Measurements from ENCODE around the gene CRELD1.

The CRELD1 gene

DNA sequence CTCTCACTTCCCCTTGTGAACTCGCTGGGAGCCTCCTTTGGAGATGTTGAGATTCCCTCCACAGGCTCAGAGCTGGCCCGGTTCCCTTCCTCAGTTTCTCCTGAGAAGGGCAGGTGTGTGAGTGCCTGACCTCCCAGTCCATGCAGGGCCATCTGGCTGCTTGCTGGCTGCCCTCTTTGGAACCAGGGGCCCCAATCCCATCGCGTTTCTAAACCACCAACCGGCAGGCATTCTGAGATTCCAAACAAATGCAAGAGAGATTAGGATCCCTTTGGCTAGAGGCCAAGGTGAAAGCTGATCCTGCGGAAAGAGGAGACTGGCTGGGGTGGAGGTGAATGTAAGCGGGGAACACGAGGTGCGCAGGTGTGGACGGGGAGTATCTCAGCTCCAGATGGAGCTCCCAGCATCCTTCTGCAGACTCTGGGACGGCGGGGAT is 21.5 kb downstream of the CRELD1 start:
- DNase-seq (ENCODE audit: insufficient read length, low spot score) = no peak
- TF ChIP-seq TAF1 (IDR thresholded peaks at IDR 0.05; ENCODE audit: low read depth, low read length) (no peak), POLR2A (IDR thresholded peaks at IDR 0.05; ENCODE audit: low read depth, low read length) (no peak), POU2F2 (IDR thresholded peaks at IDR 0.05; ENCODE audit: low read depth, low read length) (no peak), PAX5 (IDR thresholded peaks at IDR 0.05; ENCODE audit: insufficient read depth, low read length, severe bottlenecking) (no peak), SPI1 (IDR thresholded peaks at IDR 0.05; ENCODE audit: low read depth, low read length) (no peak), POLR2AphosphoS5 (IDR thresholded peaks at IDR 0.05; ENCODE audit: low read depth, low read length) (no peak)
- no peak for FAIRE-seq

DNA sequence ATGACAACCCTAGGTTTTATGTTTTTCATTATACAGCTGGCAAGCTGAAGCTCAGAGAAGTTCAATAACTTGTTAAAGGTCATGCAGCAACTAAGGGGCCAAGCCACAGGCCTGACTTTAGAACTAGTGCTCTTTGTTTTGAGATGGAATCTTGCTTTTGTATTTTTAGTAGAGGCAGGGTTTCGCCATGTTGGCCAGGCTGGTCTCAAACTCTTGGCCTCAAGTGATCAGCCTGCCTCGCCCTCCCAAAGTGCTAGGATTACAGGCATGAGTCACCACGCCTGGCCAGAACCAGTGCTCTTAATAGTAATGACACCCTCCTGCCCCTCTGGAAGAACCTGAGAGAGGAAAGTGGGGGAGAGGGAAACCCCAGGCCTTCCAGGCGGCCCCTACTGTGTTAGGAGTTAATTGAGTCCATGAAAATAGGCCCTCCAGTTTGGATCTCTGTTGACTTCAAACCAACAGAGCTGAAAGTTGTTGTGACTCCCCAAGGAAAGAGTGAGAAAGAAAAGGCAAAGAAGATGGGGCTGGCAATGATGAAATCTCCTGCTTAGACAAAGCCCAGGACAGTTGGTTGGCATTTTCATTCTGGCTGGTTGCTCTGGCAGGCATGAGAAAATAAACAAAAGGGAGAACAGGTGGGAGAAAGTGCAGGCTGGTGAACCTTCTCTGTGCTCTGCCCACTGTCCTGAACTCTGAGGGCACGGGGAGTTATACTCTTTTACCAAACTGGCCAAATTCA is 22.1 kb downstream of the CRELD1 start:
- TF ChIP-seq POLR2AphosphoS5 (IDR thresholded peaks at IDR 0.05; ENCODE audit: low read depth, low read length) = no peak
- TF ChIP-seq POLR2A (IDR thresholded peaks at IDR 0.05; ENCODE audit: low read depth, low read length) = no peak
- TF ChIP-seq POU2F2 (IDR thresholded peaks at IDR 0.05; ENCODE audit: low read depth, low read length) = no peak
- TF ChIP-seq SPI1 (IDR thresholded peaks at IDR 0.05; ENCODE audit: low read depth, low read length) = no peak
- no peak for TF ChIP-seq TAF1 (IDR thresholded peaks at IDR 0.05; ENCODE audit: low read depth, low read length)
- no peak for TF ChIP-seq PAX5 (IDR thresholded peaks at IDR 0.05; ENCODE audit: insufficient read depth, low read length, severe bottlenecking)
- FAIRE-seq = no peak
- no peak for DNase-seq (ENCODE audit: insufficient read length, low spot score)

DNA sequence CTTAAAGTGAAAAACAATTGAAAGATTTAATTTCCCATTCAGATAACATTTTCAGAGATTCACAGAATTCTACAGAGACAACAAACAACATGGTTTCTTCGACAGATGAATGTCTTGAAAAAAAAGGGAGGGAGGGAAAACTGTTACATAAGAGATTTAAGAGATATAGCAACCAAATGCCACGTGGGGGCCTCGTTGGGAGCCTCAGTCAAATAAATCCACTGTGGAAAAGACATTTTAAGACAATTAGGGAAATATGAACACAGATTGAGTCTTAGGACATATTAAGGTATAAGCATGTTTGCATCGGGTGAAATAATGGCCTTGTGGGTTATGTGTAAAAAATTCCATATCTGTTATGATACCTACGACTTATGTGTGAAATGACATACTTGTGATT is 23.6 kb downstream of the CRELD1 start:
- DNase-seq (ENCODE audit: insufficient read length, low spot score) (no peak), FAIRE-seq (no peak)
- TF ChIP-seq POU2F2 (IDR thresholded peaks at IDR 0.05; ENCODE audit: low read depth, low read length) (no peak), POLR2AphosphoS5 (IDR thresholded peaks at IDR 0.05; ENCODE audit: low read depth, low read length) (no peak), TAF1 (IDR thresholded peaks at IDR 0.05; ENCODE audit: low read depth, low read length) (no peak), POLR2A (IDR thresholded peaks at IDR 0.05; ENCODE audit: low read depth, low read length) (no peak), SPI1 (IDR thresholded peaks at IDR 0.05; ENCODE audit: low read depth, low read length) (no peak), PAX5 (IDR thresholded peaks at IDR 0.05; ENCODE audit: insufficient read depth, low read length, severe bottlenecking) (no peak)

DNA sequence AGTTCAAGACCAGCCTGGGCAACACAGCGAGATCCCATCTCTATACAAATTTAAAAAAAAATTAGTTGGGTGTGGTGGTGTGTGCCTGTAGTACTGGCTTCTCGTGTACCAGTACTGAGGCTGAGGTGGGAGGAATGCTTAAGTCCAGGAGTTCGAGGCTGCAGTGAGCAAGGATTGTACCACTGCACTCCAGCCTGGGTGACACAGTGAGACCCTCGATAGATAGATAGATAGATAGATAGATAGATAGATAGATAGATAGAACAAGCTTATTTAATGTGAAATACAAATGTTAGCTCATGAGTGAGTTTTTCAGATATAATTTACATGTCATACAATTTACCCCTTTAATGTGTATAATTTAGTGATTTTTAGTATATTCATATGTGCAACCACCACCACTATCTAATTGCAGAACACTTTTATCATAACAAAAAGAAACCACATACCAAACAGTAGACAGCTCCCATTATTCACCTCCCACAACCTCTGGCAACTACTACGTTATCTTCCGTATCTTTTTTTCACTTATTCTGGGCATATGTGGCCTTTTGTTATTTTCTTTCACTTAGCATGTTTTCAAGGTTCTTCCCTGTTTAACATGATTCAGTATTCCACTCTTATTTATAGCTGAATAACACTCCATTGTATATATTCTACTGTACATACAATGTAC is 31.7 kb downstream of the CRELD1 start:
- no peak for TF ChIP-seq POLR2AphosphoS5 (IDR thresholded peaks at IDR 0.05; ENCODE audit: low read depth, low read length)
- no peak for TF ChIP-seq SPI1 (IDR thresholded peaks at IDR 0.05; ENCODE audit: low read depth, low read length)
- no peak for TF ChIP-seq POU2F2 (IDR thresholded peaks at IDR 0.05; ENCODE audit: low read depth, low read length)
- no peak for TF ChIP-seq POLR2A (IDR thresholded peaks at IDR 0.05; ENCODE audit: low read depth, low read length)
- TF ChIP-seq TAF1 (IDR thresholded peaks at IDR 0.05; ENCODE audit: low read depth, low read length) = no peak
- TF ChIP-seq PAX5 (IDR thresholded peaks at IDR 0.05; ENCODE audit: insufficient read depth, low read length, severe bottlenecking) = no peak
- FAIRE-seq = no peak
- no peak for DNase-seq (ENCODE audit: insufficient read length, low spot score)

DNA sequence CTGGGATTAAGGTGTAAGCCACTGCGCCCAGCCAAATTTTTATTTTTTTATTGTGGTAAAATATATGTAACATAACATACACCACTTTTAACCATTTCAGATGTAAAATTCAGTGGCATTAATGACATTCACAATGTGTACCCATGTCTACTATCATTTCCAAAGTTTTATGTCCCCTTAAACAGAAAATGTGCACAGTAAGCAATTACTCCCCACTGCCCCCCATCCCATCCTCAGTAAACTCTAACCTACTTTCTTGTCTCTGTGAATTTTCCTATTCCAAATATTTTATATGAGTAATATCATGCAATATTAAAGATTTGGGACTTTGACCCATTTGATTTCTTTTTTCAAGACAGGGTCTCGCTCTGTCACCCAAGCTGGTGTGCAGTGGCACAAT is 33.2 kb downstream of the CRELD1 start:
- DNase-seq (ENCODE audit: insufficient read length, low spot score) (no peak), FAIRE-seq (no peak)
- no peak for TF ChIP-seq SPI1 (IDR thresholded peaks at IDR 0.05; ENCODE audit: low read depth, low read length)
- TF ChIP-seq PAX5 (IDR thresholded peaks at IDR 0.05; ENCODE audit: insufficient read depth, low read length, severe bottlenecking) = no peak
- TF ChIP-seq TAF1 (IDR thresholded peaks at IDR 0.05; ENCODE audit: low read depth, low read length) = no peak
- TF ChIP-seq POLR2A (IDR thresholded peaks at IDR 0.05; ENCODE audit: low read depth, low read length) = no peak
- TF ChIP-seq POU2F2 (IDR thresholded peaks at IDR 0.05; ENCODE audit: low read depth, low read length) = no peak
- no peak for TF ChIP-seq POLR2AphosphoS5 (IDR thresholded peaks at IDR 0.05; ENCODE audit: low read depth, low read length)

DNA sequence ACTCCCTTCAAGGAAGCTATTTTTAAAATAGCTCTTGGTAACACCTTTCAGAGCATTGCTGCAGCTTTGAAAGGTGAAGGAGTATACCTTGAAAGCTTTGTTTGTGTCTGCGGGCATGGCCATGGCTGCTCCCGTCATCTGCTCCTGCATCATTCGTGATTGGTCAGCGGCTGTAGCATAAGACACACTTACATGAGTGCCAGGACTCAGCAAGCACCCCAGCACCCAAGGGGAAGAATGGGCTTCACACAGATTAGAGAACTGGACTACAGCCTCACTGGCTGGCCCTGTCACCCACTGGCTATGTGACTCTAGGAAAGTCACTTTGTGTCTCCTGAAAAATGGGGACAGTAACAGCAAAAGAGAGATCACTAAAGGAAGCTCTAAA is 36.0 kb downstream of the CRELD1 start:
- no peak for TF ChIP-seq POU2F2 (IDR thresholded peaks at IDR 0.05; ENCODE audit: low read depth, low read length)
- no peak for TF ChIP-seq PAX5 (IDR thresholded peaks at IDR 0.05; ENCODE audit: insufficient read depth, low read length, severe bottlenecking)
- no peak for TF ChIP-seq POLR2A (IDR thresholded peaks at IDR 0.05; ENCODE audit: low read depth, low read length)
- TF ChIP-seq SPI1 (IDR thresholded peaks at IDR 0.05; ENCODE audit: low read depth, low read length) = no peak
- no peak for TF ChIP-seq POLR2AphosphoS5 (IDR thresholded peaks at IDR 0.05; ENCODE audit: low read depth, low read length)
- TF ChIP-seq TAF1 (IDR thresholded peaks at IDR 0.05; ENCODE audit: low read depth, low read length) = no peak
- no peak for FAIRE-seq
- no peak for DNase-seq (ENCODE audit: insufficient read length, low spot score)

DNA sequence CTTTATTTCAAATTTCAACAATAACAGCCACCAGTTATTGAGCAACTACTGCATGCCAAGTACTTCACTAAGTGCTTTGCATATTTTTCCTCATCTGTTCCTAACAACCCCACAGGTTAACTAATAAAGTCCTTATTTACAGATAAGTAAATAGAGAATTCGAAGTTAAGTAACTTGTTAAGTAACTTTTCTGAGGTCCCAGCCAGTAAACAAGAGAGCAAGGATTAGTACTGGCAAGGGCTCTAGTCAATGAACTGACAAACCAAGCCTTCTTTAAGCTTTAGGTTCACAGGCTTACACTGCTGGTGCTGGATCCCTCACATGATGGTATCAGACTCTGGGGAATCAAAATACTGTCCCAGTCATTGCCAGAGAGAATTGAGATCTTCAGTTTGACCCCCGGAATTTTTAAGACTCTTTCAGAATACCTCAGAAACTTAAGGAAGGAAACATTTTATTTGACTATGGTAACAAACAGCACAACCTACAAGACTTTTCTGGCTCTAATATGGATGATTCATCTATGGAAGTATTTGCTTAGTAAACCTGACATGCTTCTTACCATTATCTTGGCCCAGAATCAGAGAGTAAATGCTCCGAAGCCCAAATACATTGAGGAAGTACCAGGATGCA is 36.5 kb downstream of the CRELD1 start:
- FAIRE-seq = no peak
- DNase-seq (ENCODE audit: insufficient read length, low spot score) = no peak

DNA sequence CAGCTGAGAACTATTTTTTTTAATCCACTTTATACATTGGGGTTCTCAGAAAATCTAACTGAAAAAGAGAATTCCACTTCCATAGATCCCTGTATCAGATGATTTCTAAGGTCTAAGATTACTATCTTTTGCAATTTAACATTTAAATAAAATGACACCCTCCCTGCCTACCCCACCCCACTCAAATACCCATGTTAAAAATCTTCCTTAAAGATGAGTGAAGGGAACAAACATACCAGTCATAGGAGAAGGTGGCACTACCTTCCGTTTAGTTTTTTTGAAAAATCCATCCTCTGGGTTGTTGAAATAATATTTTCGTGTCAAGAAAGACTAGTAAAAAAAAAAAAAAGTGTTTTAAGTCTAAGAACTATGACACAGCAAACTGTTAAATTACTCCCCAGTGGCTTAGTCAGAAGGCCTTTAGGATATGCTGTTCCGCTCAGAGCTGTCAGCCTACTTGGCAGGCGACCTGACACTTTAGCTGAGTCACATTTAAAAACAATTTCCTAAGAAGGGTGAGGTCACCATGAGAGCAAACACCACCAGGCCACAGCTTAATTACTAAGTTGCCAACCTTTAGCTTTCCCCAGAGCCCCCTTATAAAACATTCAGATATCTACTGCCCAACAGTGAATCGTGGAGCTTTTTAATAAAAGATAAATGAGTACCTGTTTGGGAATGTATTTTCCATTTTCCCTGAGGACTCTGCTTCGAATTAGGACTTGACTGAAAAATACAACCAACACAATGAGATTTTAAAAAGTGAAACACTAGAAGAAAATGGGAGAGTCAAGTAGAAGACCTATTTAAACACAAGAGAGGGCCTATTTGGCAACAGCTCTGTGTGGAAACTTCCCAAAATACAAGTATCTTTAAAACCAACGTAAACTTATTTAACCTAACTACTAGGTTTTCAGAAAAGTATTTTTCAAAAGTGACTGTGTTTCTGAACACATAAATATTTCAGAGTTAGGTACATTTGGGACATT is 43.4 kb downstream of the CRELD1 start:
- no peak for DNase-seq (ENCODE audit: insufficient read length, low spot score)
- no peak for FAIRE-seq
- TF ChIP-seq PAX5 (IDR thresholded peaks at IDR 0.05; ENCODE audit: insufficient read depth, low read length, severe bottlenecking) (no peak), TAF1 (IDR thresholded peaks at IDR 0.05; ENCODE audit: low read depth, low read length) (no peak)

More for the DNA sequence above, 36.5 kb downstream of the CRELD1 start:
- TF ChIP-seq TAF1 (IDR thresholded peaks at IDR 0.05; ENCODE audit: low read depth, low read length) (no peak), POU2F2 (IDR thresholded peaks at IDR 0.05; ENCODE audit: low read depth, low read length) (no peak)
